LNCaP clone FGC (cell line): Measurements from ENCODE around the gene PPAN.

Source experiments
- DNase-seq: peaks from one replicate; pipeline ENCODE4 v3.0.0-alpha.2; 2011; ENCODE audit warnings: low read depth
- H3K4me3 ChIP-seq: 2 replicates; pipeline ENCODE4 v1.5.1; 2011; ENCODE audit warnings: mild to moderate bottlenecking, low read depth, low read length, control low read depth
- CTCF ChIP-seq: IDR thresholded peaks from 2 replicates; pipeline ENCODE4 v1.5.1; 2012; ENCODE audit warnings: mild to moderate bottlenecking; ENCODE audit not compliant: control insufficient read depth, insufficient read depth; ENCODE audit errors: extremely low read depth

The PPAN gene

GRCh38 chr19:10093295-10094186 lies 12.6 kb upstream of the PPAN start:
- H3K4me3 ChIP-seq = no peak overlapping the region
- no peak for DNase-seq
- TF ChIP-seq CTCF = no peak

GRCh38 chr19:10095622-10095947 lies 10.6 kb upstream of the PPAN start:
- H3K4me3 ChIP-seq = peak overlapping the region; percentile 45
- no peak for DNase-seq
- TF ChIP-seq CTCF = no peak

- no peak for TF ChIP-seq CTCF
- peak overlapping the region; percentile 51 for H3K4me3 ChIP-seq
- peak; percentile 77 for DNase-seq
These were observed 10.1 kb upstream of the PPAN start for GRCh38 chr19:10095948-10096614.

GRCh38 chr19:10096615-10096963 lies 9.6 kb upstream of the PPAN start:
- TF ChIP-seq CTCF = no peak
- no peak for DNase-seq
- H3K4me3 ChIP-seq = peak overlapping the region; percentile 51

GRCh38 chr19:10100163-10100785 lies 5.9 kb upstream of the PPAN start:
- H3K4me3 ChIP-seq = no peak overlapping the region
- no peak for DNase-seq
- no peak for TF ChIP-seq CTCF

GRCh38 chr19:10102787-10103236 lies 3.4 kb upstream of the PPAN start:
- no peak overlapping the region for H3K4me3 ChIP-seq
- TF ChIP-seq CTCF = no peak
- DNase-seq = no peak

GRCh38 chr19:10104130-10104513 lies 2.0 kb upstream of the PPAN start:
- H3K4me3 ChIP-seq = no peak overlapping the region
- DNase-seq = no peak
- TF ChIP-seq CTCF = no peak
